Cardiac septum (tissue), 1 donor: ENCODE results near the gene RAB6A. TPM values are rescaled to one million over a fixed set of nuclear protein-coding genes. Genes with fewer than 3 reads are reported as not detected.

Experiments
- DNase-seq: peaks from one replicate; pipeline ENCODE4 v3.0.0-alpha.2; 2020; ENCODE audit warnings: low spot score
- intact Hi-C: fragments of 100-400 bp; cut with DNase I; formaldehyde crosslinking; loops from one replicate; pipeline ENCODE4 v1.14.0; 2022
- total RNA-seq: library from RNA; stranded (reverse); fragmentation: NEBNext Ultra II Directional; extraction: Animal tissue kit (Norgen Biotek cat#: 25700); gene quantifications from one replicate; pipeline ENCODE4 v1.2.1, GENCODE V29; 2021
- donor health status: DM: no; HTN: no; CAD: no.

Gene RAB6A
- total RNA-seq, 1 donor from 2014 or later: 135 TPM

DNA sequence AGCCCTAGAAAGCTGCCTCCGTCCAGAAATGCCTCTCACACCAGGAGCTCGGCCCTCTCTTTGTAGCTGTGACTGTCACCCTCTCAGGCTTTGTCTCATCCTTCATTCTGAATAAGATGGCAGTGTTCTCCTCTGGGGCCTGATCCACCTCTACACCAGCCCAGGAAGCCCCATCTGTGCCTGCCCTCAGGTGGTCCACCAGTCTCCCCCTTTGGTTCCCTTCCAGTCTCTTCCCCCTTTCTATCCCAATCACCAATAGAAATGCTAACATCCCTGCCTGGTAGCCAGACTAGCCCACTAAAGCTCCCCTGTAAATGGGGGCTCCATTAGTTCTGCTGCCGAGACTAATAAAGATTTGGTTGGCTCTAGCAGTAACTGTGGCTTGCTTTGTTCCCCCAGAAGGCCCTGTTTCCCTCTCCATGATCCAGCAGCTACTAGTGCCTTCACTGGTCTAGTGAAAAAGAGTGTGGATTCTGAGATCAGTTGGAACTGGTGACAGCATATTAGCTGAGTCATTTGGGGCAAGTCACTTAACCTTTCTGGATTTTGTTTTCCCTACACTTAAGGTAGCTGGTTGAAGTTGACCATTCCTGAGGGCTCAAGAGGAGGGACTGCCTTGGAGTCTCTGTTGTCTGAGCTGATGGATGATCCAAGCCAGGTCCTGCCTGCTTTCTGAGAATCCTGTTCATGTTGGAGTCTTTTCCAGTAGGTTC is 98.3 kb downstream of the RAB6A start:
- DNase-seq: no peak

DNA sequence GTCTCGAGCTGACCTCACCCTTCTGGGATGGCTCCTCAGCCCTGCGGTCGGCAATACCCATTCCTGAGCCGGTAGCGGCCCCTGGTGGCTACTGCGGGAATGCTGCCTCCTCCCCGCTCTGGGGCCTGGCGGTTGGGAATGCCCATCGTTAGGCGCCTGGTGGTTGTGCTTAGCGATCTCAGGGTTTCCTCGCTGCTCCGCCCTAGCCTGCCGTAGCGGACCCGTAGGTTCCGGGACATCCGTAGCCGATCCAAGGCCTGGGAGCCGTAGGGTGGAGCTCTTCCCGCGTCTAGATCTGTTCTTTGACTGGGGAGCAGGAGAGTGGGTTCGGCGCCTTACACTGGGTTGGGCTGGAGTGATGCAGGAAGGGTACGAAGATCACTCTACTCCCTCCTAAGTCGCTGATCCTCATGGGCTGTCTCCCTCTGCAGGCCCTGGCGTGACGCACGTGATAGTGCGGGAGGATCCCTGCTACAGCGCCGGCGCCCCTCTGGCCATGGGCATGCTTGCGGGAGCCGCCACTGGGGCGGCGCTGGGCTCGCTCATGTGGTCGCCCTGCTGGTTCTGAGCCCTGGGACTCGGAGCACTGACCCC is 99.7 kb downstream of the RAB6A start:
- peak; percentile 95 for DNase-seq
- intact Hi-C loops: loop anchor here (1.0 kb wide), 2 partner anchors 36 to 257 kb away; no protein-coding TSS in a partner anchor

More for the DNA sequence above, 98.3 kb downstream of the RAB6A start:
- intact Hi-C loops: no loop called here

DNA sequence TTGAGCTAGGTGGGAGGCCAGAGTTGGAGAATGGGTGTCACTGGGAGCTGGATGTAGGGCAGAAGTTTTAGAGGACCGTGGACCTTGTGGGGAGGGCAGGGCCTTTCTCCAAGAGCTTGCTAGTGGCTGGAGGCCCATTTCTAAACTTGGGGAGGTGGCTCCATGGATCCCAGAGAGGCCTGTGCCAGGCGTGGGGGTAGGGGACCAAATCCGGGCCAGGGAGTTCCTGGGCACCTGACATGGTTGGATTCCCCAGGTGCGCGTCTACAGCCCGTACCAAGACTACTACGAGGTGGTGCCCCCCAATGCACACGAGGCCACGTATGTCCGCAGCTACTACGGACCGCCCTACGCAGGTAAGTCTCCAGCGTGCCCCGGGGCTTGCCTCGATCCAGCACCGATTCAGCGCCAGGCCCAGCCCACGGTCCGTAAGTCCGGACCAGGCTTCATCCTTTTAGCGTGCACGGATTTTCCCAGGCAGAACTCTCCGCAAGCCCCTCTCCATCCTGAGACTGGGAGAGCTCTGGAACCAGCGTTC is 100.3 kb downstream of the RAB6A start:
- intact Hi-C loops: loop anchor here (1.0 kb wide), 2 partner anchors 35 to 256 kb away; no protein-coding TSS in a partner anchor
- DNase-seq: no peak

DNA sequence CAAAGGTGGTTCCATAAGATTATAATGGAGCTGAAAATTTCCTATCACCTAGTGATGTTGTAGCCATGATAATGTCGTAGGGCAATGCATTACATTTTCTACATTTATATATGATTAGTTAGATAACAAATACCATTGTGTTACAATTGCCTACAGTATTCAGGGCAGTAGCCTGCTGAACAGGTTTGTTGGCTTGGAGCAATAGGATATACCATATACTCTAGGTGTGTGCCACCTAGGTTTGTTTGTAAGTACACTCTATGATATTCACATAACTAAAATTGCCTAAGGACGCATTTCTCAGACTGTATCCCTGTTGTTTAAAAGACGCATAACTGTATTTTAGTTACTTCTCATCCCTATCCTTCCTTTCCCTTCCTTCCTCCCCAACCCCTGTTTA is 100.9 kb downstream of the RAB6A start:
- intact Hi-C loops: no loop called here

DNA sequence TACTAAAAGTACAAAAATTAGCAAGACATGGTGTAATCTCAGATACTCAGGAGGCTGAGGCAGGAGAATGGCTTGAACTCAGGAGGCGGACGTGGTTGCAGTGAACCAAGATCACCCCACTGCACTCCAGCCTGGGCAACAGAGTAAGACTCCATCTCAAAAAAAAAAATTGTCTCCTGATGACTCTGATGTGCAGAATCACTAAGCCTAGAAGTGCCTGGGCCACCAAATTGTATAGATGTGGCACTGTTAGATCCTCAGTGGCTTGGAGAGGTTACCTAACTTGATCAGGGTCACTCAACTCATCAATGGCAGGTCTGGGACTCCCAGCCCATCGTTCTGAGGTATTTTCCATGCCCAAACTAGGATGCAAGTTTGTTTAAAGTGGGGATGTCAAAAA is 103.9 kb downstream of the RAB6A start:
- intact Hi-C loops: no loop called here
- DNase-seq: no peak

More for the DNA sequence above, 100.9 kb downstream of the RAB6A start:
- DNase-seq: no peak

DNA sequence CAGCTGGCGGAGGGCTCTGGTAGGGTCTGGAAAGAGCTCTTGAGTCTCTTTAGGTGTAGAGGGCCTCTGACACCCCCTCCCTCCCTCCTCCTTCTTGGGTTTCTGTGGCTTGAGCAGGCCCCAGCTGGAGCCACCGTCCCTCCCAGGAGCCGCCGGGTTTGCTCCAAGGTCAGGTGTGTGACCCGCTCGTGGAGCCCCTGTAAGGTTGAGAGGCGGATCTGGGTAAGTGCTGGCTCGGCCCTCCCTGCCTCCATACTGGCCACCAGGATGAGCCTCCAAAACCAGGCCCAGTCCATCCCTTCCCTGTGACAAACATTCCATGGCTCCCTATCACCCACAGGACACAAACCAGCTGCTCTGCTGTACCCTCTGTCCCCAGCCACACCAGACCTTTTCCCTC is 105.2 kb downstream of the RAB6A start:
- DNase-seq: no peak
- intact Hi-C loops: no loop called here

DNA sequence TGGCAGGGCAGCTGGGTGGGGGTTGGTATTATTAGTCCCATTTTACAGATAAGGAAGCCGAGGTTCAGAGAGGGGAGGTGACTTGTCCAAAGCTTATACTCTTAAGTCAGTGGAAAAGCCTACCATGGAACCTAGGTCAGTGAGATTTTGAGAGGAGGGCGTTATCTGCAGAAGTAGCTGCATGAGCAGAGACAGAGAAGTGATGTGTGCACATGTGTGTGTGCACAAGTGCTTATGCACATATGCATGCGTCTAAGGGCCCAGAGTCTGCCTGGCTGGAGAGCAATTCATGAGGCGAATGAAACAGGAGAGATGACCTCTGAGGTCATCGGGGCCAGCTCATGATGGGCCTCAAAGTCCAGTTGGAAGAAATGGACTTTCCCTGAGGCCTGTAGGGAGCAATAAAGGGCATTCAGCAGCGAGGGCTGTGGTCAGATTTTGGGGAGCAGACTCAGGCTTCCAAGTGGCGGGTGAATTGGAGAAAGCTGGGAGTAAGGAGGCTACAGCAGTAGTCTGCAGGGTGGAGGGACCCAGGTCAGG is 106.3 kb downstream of the RAB6A start:
- intact Hi-C loops: no loop called here

DNA sequence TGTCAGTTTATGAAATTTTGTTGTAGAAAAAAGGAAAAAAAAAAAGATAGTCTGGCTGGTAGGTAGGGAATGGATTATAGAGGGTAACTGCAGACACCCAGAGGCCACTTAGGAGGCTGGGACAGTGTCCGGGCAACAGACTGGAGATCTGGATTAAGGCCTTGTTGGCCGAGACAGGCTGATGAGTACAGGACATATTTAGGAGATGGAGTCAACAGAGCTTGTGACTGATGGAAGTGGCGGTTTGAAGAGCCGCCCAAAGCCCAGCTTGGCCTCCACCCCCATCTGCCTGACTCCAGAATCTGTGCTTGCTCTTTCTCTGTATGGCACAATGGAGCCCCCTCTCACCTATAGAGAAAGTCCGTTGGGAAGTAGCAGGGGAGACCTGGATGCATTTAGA is 106.9 kb downstream of the RAB6A start:
- intact Hi-C loops: no loop called here
- DNase-seq: no peak

More for the DNA sequence above, 106.3 kb downstream of the RAB6A start:
- DNase-seq: no peak

DNA sequence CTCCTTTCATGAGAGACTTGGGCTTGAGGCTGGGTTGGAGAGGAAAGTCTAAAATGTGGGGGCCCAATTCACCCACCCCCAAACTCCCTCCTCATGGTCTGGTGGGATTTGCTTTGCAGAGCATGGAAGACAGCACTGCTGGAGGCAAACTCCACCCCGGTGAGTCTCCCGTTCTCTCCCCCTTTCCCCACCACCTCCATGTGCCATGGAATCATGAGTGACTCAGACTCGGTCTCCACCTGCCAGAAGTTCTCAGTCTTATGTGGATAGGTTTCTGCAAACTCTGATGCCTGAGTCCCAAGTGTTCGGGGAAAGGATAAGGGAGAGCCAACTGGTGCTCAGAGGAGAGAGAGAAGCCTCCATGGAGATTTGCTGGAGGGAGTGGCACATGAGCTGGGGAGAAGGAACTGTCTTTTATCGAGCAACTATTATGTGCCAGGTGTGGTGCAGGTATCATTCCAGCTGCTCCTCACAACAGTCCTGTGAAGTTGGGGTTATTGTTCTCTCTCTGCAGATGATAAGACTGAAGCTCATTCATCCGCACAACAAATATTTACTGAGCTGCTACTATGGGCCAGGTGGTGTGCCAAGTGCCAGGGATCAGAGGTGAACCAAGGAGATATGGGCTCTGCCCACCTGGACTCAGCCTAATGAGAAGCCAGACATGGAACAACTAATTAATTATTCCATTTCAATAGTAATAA is 107.9 kb downstream of the RAB6A start:
- intact Hi-C loops: no loop called here
- DNase-seq: peak; percentile 29

DNA sequence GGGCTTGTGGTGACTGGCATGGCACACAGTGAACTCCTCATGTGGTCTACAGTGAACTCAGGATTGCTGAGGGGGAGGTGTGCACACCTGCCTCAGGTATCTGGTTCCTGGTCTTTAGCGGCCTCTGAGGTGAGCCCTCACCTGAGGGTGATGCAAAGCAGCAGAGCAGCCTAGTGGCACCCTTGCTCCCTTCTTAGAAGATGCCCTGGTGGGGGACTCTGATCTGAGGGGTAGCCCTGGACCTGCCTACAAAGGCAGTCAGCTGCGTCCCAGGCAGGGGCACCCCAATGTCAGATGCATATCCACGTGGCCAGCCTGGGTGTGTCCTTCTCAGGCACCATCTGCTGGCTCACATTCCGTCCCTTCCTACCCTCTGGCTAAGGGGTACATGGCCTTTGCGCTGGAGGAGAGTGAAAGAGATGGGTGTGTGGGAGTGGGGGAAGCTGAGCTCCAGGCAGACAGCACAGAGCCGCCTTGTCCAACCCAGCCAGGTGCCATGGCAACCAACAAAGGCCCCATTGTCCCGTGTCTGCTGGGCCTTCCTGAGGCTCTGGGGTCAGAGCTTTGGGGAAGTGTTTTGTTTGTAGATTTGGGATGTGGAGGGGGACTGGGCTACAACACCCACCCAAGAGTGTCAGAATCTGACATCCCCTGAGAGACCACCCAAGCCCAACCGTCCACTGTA is 108.7 kb downstream of the RAB6A start:
- peak; percentile 76 for DNase-seq

DNA sequence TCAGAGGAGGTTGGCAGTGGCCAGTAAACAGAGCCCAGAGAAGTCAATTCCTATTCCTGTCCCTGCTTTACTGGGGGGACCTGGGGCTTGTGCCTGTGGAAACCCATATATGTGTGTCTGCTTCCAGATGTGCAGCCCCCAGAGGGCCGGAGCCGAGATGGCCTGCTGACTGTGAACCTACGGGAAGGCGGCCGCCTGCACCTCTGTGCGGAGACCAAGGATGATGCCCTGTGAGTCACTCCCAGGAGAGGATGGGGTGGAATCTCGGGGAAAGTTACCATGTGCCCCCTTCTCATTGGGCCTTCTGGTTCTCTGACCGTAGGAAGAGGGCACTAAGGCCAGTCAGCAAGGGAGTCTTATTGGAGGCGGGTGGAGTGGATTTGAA is 109.2 kb downstream of the RAB6A start:
- intact Hi-C loops: no loop called here
- DNase-seq: peak; percentile 57

More for the DNA sequence above, 108.7 kb downstream of the RAB6A start:
- intact Hi-C loops: no loop called here

DNA sequence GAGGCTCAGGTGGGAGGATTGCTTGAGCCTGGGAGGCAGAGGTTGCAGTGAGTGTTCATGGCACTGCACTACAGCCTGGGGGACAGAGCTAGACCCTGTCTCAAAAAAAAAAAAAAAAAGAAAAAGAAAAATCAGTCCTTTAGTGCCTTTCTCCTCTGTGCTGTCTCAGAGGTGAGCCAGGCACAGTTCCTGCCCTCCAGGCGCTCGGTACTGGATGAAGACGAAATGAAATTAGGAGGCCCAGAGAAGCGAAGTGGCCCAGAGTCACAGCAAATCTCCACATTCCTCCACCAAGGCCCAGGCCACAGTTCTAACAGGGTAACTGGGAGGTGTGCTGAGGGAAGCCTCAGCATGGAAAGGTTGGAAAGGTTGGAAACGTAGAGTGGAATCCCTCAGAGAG is 109.6 kb downstream of the RAB6A start:
- peak; percentile 38 for DNase-seq
- intact Hi-C loops: no loop called here

DNA sequence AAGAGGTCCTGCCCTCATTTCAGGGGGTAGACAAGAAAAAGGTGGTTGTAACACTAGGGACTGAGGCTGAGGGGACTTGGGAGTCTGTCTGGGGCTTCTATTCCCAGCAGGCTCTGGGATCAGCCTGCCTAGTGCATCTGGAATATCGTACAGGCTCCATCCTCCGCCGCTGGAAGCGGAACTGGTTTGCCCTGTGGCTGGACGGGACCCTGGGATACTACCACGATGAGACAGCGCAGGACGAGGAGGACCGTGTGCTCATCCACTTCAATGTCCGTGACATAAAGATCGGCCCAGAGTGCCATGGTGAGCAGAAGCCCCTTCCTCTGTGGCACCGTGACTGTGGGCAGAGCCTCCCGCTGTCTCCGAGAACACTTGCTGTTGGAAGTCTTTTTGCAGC is 110.5 kb downstream of the RAB6A start:
- intact Hi-C loops: no loop called here
- peak; percentile 71 for DNase-seq

DNA sequence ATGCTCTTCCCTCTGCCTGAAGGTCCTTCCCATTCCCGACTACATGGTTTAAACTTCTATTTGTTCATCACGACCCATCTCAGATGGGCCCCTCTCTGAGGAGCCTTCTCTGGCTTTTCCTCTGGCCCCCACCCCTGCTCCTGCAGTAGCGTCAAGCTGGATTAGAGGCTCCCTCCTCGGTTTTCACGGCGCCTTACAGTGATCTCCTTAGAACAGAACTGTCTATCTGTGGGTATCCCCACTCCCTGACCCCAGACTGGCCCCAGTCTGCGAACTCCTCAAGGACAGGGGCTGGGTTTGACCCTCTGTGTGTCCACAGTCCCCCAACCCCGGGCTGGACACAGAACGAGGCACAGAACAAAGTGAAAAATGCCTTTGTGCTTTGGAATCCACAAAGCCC is 111.7 kb downstream of the RAB6A start:
- intact Hi-C loops: no loop called here
- DNase-seq: peak; percentile 41

DNA sequence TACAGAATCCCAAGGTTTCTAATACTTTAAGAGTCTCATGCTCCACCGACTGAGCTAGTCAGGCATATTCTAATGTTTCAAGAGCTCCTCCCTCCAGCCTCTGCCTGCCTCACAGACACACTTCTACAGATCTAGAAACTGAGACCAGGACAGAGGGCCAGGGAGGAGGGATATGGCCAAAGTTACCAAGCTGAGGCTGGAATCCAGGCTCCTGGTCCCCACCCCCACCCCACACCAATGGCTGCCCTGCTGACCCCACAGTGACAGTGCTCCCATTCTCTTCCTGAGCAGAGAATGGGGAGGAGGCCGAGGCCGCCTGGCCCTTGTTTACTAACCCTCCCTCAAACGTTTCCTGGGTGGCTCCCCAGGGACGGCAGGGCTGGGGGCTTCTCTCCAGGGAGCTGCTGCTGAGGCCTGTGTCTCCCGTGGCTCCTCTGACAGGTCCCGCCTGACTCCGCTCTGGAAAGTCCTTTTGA is 112.3 kb downstream of the RAB6A start:
- intact Hi-C loops: no loop called here
- peak; percentile 54 for DNase-seq

DNA sequence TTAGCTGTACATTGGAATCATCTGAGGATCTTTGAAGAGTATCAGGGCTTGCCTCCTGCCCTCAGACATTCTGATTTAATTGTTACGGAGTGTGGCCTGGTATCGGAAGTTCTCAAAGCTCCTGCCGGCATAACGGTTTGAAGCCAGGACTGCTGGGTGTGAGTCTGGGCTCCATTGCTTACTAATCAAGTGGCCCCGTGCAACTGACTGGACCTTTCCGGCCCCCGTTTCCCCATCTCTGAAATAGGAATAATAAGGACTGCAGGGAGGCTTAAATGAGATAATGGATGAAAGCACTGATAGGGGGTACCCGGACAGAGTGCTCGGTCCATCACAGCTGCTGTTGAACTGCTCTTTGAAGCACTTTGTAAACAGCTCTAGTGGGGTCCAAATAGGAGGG is 112.8 kb downstream of the RAB6A start:
- intact Hi-C loops: no loop called here
- DNase-seq: peak; percentile 68

DNA sequence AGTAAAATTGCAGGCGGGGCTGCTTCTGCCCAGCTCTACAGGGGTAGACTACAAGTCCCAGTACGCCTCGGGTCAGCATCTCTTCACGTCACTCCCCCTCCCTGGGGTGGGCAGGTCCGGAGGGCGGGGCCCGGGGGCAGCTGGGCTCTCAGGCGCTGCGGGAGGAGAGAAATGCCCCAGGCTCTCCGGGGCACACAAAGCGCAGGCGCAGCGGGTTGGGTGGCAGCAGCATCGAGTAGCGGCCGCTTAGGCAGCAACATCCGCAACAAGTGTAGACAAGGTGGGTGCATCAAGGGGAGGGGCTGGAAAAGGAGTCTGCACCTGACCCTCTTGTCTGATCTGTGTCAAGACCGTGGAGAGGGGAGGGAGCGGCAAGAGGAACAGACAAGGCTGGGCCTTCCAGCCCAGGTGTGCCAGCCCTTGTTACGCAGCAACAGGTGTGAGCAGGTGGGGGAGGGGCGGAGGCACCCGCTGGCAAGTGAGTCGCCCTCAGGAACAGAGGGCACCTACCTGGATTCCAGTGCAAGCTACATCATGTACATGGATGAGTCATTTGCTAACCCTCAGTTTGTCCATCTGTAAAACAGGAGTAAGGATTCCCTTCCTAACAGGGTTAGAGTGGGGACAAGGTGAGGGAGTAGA is 113.3 kb downstream of the RAB6A start:
- intact Hi-C loops: no loop called here
- peak; percentile 94 for DNase-seq

DNA sequence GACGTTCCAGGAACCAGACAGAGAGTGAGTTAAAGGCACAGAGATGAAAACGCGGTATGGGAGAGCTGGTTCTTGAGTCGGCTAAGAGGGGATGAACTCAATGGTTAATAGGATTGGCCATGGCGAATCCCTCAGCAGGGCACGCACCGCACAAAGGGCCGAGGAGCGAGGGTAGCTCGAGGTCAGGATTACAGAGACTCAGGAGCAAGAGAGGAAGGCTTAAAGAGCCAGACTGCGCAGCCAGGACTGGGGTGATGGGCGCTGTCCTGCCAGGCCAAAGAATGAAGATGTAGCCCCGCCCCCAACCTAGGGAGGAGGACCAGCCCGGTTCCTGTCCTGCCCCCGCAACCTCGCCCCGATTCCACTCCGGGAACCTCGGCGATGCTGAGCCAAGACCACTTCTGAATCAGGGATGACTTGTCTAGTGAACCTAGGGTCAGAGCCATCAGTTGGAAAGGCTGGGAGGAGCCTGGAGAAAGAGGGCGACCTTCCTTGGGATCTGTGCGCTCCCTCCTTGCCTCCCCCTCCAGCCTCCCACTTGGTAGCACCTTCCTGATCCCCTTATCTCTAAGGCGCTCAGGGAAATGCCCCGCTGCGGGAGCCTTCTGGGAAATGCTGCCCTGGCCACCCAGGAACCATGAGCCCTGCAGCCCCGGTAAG is 114.8 kb downstream of the RAB6A start, which contains the start of gene PLEKHB1:
PLEKHB1 (plus strand) TSS at position 610 of the 660 bp plus-strand sequence; CDS start at position 638, 28 bp downstream.
- peak; percentile 72 for DNase-seq
- intact Hi-C loops: no loop called here
